Measurements from ENCODE around the gene VSNL1. TPM values are rescaled to one million over a fixed set of nuclear protein-coding genes. Genes with fewer than 3 reads are reported as not detected.

The VSNL1 gene
- total RNA-seq, 1 experiment from 2014 or later: not detected

- no peak for DNase-seq
- Histone ChIP-seq H3K27me3 (ENCODE audit: insufficient read depth, low read depth) (no peaks in the 10 kb centered on the region), H4K20me1 (ENCODE audit: insufficient read depth) (no peaks in the 10 kb centered on the region), H3K4me1 (replicated peaks; ENCODE audit: insufficient read depth) (0 out of 2 replicates have a peak, but pooled peaks cover 3% of the 10 kb centered on the region), H3K27ac (no peak overlapping the region), H3K36me3 (ENCODE audit: low read depth) (no peaks in the 10 kb centered on the region), H3F3A (ENCODE audit: insufficient read depth, low read depth) (no peaks in the 10 kb centered on the region), H3K79me2 (ENCODE audit: low read depth) (no peaks in the 10 kb centered on the region), H3K9me3 (ENCODE audit: insufficient read depth, low read depth) (no peaks in the 10 kb centered on the region), H3K4me2 (no peak overlapping the region), H2AFZ (no peak overlapping the region), H3K9me2 (ENCODE audit: insufficient read depth) (no peaks in the 10 kb centered on the region), H3K4me3 (no peak overlapping the region)
- ChIA-PET POLR2A (ENCODE audit: unreplicated experiment) (no interaction called here), CTCF (no interaction called here)
- TF ChIP-seq EZH2 (IDR thresholded peaks at IDR 0.05; ENCODE audit: low read depth) (no peak), CTCF (conservative IDR thresholded peaks at IDR 0.05) (no peak)
- intact Hi-C loops (cut with micrococcal nuclease; ENCODE audit: unreplicated experiment): no loop called here
- BruUV-seq (replicated peaks): no TSS peak
Observed at GRCh38 chr2:17533546-17533945, 7.0 kb upstream of the VSNL1 start.

DNA sequence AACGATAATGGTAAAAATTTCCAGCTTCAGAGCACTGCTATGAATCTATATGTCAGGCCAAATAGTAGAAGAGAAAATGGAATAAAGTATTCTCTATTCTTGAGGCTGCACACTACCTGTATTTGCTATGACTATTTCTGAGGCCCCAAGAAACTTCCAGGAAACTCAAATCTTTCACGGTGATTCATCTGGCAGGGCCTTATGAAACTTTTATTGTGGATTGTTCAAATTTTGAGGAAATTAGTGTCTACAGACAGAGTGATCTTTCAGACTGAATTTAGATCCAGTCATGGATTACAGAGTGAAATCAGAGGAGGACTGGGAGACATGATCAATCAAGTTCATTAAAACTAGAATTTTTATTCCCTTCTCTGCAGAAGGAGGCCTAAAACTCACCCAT is 4.1 kb upstream of the VSNL1 start:
- Histone ChIP-seq H3K9me3 (ENCODE audit: insufficient read depth, low read depth) (no peaks in the 10 kb centered on the region), H3K4me2 (no peak overlapping the region), H4K20me1 (ENCODE audit: insufficient read depth) (no peaks in the 10 kb centered on the region), H3K79me2 (ENCODE audit: low read depth) (no peaks in the 10 kb centered on the region), H2AFZ (no peak overlapping the region), H3K4me3 (no peak overlapping the region), H3K27me3 (ENCODE audit: insufficient read depth, low read depth) (no peaks in the 10 kb centered on the region), H3K9me2 (ENCODE audit: insufficient read depth) (no peaks in the 10 kb centered on the region), H3F3A (ENCODE audit: insufficient read depth, low read depth) (peaks cover 9% of the 10 kb centered on the region; the same call in 1 of the 2 replicates), H3K4me1 (replicated peaks; ENCODE audit: insufficient read depth) (peaks cover 14% of the 10 kb centered on the region; the same call in 1 of the 2 replicates), H3K27ac (no peak overlapping the region), H3K36me3 (ENCODE audit: low read depth) (no peaks in the 10 kb centered on the region)
- no peak for DNase-seq
- intact Hi-C loops (cut with micrococcal nuclease; ENCODE audit: unreplicated experiment): no loop called here
- ChIA-PET CTCF (no interaction called here), POLR2A (ENCODE audit: unreplicated experiment) (no interaction called here)
- TF ChIP-seq CTCF (conservative IDR thresholded peaks at IDR 0.05) (no peak), EZH2 (IDR thresholded peaks at IDR 0.05; ENCODE audit: low read depth) (no peak)
- BruUV-seq (replicated peaks): no TSS peak

DNA sequence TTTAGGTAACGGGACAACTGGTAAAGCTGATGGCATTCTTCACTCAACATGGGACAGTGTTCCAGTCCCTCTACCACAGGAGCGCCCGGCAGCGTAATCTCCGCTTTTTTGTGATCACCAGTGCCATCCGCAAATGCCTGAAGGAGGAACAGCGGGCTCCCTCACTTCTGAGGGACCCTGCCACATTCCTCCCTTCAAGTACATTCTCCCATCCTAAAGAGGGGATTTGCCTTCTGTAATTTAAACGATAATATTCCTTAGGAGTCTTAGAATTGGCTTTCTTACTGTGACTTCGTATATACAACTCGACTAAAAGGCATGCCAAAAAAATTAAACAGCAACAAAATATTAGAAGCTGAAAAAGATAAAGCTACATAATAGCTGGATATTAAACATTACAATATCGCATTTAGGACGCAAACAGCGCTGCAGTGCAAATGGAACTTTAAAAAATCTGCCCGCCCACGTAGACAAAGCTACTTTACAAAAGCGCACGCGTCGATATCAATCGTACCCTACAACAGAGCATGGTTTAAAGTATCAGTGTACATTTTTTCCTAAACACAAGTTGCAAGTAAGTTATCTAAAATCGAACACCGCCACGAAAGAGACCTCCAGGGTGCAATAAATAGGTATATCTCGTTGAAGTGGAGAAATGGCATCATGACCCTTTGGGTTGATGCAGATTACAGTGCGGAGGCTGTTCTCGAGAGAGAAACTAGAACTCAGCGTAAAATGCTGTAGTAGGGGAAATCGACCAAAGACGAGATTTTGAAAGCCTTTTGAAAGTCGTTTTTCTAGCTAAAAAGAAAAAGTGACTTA is 2.3 kb upstream of the VSNL1 start:
- no TSS peak for BruUV-seq (replicated peaks)
- TF ChIP-seq CTCF (conservative IDR thresholded peaks at IDR 0.05) (no peak), EZH2 (IDR thresholded peaks at IDR 0.05; ENCODE audit: low read depth) (no peak)
- H3K9me3 ChIP-seq (ENCODE audit: insufficient read depth, low read depth): no peaks in the 10 kb centered on the region
- intact Hi-C loops (cut with micrococcal nuclease; ENCODE audit: unreplicated experiment): no loop called here
- H4K20me1 ChIP-seq (ENCODE audit: insufficient read depth): no peaks in the 10 kb centered on the region
- CTCF ChIA-PET: no interaction called here
- H3K36me3 ChIP-seq (ENCODE audit: low read depth): no peaks in the 10 kb centered on the region
- POLR2A ChIA-PET (ENCODE audit: unreplicated experiment): interaction anchor here (0.9 kb wide), 1 partner anchor 216 kb away, joined by 7 read pairs; the partner anchor contains the start of gene GEN1
- H3K4me2 ChIP-seq: peak overlapping the region; percentile 75
- H3K9me2 ChIP-seq (ENCODE audit: insufficient read depth): no peaks in the 10 kb centered on the region
- H3K79me2 ChIP-seq (ENCODE audit: low read depth): no peaks in the 10 kb centered on the region
- no peaks in the 10 kb centered on the region for H3K27me3 ChIP-seq (ENCODE audit: insufficient read depth, low read depth)
- H3K4me1 ChIP-seq (replicated peaks; ENCODE audit: insufficient read depth): peaks cover 19% of the 10 kb centered on the region; the same call in 1 of the 2 replicates
- H3F3A ChIP-seq (ENCODE audit: insufficient read depth, low read depth): peaks cover 9% of the 10 kb centered on the region; the same call in 1 of the 2 replicates
- peak overlapping the region; percentile 2; the same call in 1 of the 2 replicates for H3K27ac ChIP-seq
- H3K4me3 ChIP-seq: peak overlapping the region; percentile 54
- DNase-seq: no peak
- H2AFZ ChIP-seq: peak overlapping the region; percentile 86

Measured in PC-9 (cell line).